ENCODE results near the gene ILDR2.
"Not testable (repeated sequence)": the region's sequence is repeated elsewhere in the genome, so short reads cannot be mapped to it uniquely, and the experiment has no call there.

The ILDR2 gene

GRCh38 chr1:166884971-166885370 is 90.4 kb downstream of the ILDR2 start:
- DNase-seq (ENCODE audit: low read depth in 1 of 2, low spot score in 1 of 2) = no peak

GRCh38 chr1:166884040-166884642 is 91.2 kb downstream of the ILDR2 start:
- peaks cover 3% of the 10 kb centered on the region for H3K27me3 ChIP-seq (ENCODE audit: insufficient read depth, poor library complexity, severe bottlenecking)
- no peak overlapping the region for H3K27ac ChIP-seq (replicated peaks)
- DNase-seq (ENCODE audit: low read depth in 1 of 2, low spot score in 1 of 2) = peak in 1 of 2 experiments; percentile 63
- TF ChIP-seq SPI1 (IDR thresholded peaks at IDR 0.05; ENCODE audit: borderline replicate concordance, low read depth) (no peak), POLR2AphosphoS5 (IDR thresholded peaks at IDR 0.05; ENCODE audit: low read depth) (no peak), CTCF (IDR thresholded peaks at IDR 0.05; ENCODE audit: insufficient read depth, low read length) (peak; percentile 62), REST (IDR thresholded peaks at IDR 0.05; ENCODE audit: insufficient replicate concordance, low read depth) (no peak), GABPA (IDR thresholded peaks at IDR 0.05; ENCODE audit: low read depth) (no peak)
- H3K4me3 ChIP-seq (replicated peaks; ENCODE audit: insufficient read depth, low read length) = no peak overlapping the region

More at GRCh38 chr1:166884971-166885370, 90.4 kb downstream of the ILDR2 start:
- no peak for TF ChIP-seq SPI1 (IDR thresholded peaks at IDR 0.05; ENCODE audit: borderline replicate concordance, low read depth)
- TF ChIP-seq POLR2AphosphoS5 (IDR thresholded peaks at IDR 0.05; ENCODE audit: low read depth) = no peak
- TF ChIP-seq GABPA (IDR thresholded peaks at IDR 0.05; ENCODE audit: low read depth) = no peak
- TF ChIP-seq REST (IDR thresholded peaks at IDR 0.05; ENCODE audit: insufficient replicate concordance, low read depth) = no peak
- TF ChIP-seq CTCF (IDR thresholded peaks at IDR 0.05; ENCODE audit: insufficient read depth, low read length) = no peak
- H3K27me3 ChIP-seq (ENCODE audit: insufficient read depth, poor library complexity, severe bottlenecking) = peaks cover 3% of the 10 kb centered on the region
- H3K4me3 ChIP-seq (replicated peaks; ENCODE audit: insufficient read depth, low read length) = no peak overlapping the region
- no peak overlapping the region for H3K27ac ChIP-seq (replicated peaks)

- no peak for DNase-seq (ENCODE audit: low read depth in 1 of 2, low spot score in 1 of 2)
- no peak for TF ChIP-seq GABPA (IDR thresholded peaks at IDR 0.05; ENCODE audit: low read depth)
- no peak for TF ChIP-seq REST (IDR thresholded peaks at IDR 0.05; ENCODE audit: insufficient replicate concordance, low read depth)
- TF ChIP-seq CTCF (IDR thresholded peaks at IDR 0.05; ENCODE audit: insufficient read depth, low read length) = no peak
- TF ChIP-seq POLR2AphosphoS5 (IDR thresholded peaks at IDR 0.05; ENCODE audit: low read depth) = no peak
- no peak for TF ChIP-seq SPI1 (IDR thresholded peaks at IDR 0.05; ENCODE audit: borderline replicate concordance, low read depth)
- no peak overlapping the region for H3K27ac ChIP-seq (replicated peaks)
- peaks cover 3% of the 10 kb centered on the region for H3K27me3 ChIP-seq (ENCODE audit: insufficient read depth, poor library complexity, severe bottlenecking)
- H3K4me3 ChIP-seq (replicated peaks; ENCODE audit: insufficient read depth, low read length) = no peak overlapping the region
These were observed 92.4 kb downstream of the ILDR2 start for GRCh38 chr1:166882893-166883292.

- not testable (repeated sequence) for DNase-seq (ENCODE audit: low read depth in 1 of 2, low spot score in 1 of 2); H3K27ac ChIP-seq (replicated peaks); H3K4me3 ChIP-seq (replicated peaks; ENCODE audit: insufficient read depth, low read length); H3K27me3 ChIP-seq (ENCODE audit: insufficient read depth, poor library complexity, severe bottlenecking)
These were observed 97.0 kb downstream of the ILDR2 start for GRCh38 chr1:166878173-166878917.
